Measurements from ENCODE around the gene FGF6.

The FGF6 gene

DNA sequence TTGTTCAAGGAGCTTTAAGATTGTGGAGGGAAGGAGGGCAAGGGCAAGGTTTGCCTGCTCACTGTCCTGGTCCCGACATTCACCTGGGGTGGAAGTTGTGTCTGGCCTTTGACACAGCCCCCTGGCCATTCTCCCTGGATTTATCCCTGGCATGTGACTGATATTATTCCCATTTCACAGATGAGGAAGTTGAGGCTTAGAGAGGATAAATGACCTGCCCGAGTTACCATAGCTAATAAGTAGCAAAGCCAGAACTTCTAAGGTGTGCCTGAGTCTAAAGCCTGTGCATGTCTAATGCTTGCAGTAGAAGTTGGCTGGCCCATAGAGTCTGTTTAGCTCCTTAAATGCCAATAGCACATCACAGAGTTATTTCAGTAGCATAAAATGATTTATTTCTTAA lies 720 bp upstream of the FGF6 start:
- no peak for DNase-seq

DNA sequence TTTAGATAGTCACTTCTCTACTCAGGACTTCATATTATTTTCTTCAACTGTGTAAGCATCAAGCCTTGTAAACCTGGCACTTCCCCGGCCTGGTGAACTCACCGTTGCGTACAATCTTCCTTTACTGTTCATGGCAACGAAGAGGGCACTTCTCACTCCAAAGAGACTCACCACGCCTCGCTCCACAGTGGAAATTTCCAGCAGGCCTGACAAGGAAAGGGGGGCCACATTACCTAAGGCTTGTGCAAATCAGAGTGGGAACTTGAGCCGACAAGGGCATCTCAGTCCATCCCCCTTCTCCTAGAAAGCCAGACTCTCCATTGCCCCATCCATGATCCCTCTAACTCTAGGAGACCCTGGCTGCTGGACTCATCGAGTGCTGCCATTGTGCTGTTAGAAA lies 1.6 kb downstream of the FGF6 start:
- no peak for DNase-seq

DNA sequence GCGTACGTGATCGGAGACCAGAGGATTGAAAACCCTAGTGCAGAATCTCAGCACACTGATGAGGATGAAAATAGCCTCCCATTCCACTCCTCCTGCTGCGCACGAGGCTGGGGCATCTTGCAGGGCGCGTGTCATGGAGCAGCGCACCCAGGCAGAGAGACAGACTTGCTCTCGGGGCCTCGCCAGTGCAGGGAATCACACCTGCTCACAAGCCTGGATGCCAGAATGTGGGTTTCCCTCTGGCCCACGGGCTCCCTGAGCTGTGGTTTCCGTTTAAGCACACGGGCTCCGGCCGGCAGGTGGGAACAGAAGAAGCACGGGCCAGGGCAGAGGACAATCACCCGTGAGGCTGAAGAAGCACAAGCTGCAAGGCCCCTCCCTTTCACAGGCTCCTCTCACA lies 2.0 kb downstream of the FGF6 start:
- no peak for DNase-seq

DNA sequence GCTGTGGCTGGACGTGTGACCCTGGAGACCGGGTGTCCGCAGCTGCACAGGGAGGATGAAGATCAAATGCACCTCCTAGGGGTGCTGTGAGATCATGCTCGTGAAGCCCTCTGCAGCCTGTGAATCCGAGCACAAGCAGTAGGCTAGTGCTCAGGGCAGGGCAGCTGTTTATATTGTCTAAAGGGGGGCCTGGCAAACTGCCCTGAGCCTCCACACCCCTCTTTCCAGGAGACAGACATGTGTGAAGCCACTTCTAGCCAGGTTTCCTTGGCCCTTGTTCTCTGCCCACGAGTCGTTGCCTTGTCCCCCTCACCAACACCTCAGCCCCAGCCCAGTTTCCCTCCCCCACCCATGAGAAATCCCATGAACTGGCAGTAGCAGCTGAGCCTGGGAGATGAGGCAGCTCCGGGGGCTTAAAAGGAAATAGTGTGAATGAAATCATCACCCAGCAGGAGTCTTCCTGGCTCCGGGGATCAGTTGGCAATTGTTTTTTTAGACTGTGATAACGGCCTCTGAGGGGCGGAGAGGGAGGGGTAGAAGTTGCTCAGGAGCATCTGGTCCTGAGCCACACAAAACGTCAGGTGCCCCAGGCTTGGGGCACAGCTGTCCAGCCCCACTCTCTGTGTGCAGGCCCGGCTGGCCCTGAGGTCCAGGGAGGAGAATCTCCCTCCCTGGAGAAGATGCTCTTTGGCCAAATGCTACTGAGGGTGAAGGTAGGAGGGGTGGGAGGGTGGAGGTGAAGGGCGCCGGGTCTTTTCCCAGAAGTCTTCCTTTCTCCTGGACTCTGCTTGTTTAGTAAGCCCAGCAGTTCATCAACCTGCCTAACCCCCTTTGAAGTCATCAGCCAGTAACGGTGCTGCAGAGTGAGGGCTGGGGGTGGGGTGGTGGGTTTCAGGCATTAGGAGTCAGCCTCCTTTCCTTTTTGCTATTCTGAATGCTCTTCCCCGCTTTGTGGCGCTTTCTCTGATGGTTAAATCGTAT lies 4.0 kb downstream of the FGF6 start:
- DNase-seq = no peak

DNA sequence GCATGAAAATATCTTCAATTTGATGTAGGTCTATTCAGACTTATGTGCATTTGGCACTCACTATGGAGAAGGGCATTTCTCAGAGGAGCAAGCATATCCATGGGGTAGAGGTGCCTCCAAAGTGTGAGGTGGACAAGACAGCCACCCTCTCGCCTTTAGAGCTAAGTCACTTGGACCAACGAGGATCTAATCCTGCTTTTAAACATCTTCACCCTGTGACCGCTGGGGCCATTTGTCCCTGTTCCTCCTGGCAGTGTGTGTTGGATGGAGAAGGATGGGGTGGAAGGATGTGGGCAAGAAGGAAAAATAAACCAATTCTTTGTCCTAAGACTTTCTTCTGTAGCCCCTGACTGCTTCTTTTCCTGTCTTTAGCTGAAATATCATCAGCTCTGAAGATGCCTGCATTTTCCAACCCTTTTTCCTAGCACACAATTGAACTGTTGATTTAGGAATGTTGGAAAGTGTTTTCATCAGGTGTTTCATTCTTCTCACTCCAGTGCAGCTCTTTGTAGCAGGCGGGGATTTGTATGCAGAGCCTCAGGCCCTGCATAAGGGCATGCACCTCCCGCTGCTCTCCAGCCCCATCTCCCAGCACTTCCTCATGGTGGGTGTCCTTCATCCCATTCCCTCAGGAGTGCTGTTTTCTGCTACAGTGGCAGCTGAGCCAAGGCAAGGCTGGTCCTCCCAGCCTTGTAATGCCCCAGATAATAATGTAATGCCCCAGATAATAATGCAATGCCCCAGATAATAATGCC lies 5.3 kb downstream of the FGF6 start:
- DNase-seq = no peak

DNA sequence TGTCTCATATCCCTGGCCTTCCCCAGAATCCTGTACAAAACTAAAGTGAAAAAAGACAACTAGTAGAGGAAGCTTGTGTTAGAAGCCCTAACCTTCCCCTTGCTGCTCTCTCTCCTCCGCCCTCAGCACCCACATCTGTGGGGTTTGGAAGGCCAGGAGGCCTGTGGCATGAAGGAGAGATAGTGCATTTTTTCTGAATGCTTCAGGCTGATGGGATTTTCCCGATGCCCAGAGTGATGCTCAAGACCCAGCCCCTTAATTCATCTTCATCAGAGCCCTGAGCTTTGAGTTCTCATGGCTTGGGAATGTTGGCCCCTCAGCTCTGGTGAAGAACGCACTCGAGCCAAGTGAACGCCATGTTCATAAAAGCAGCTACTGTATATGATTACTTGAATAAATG lies 5.9 kb downstream of the FGF6 start:
- DNase-seq = no peak

DNA sequence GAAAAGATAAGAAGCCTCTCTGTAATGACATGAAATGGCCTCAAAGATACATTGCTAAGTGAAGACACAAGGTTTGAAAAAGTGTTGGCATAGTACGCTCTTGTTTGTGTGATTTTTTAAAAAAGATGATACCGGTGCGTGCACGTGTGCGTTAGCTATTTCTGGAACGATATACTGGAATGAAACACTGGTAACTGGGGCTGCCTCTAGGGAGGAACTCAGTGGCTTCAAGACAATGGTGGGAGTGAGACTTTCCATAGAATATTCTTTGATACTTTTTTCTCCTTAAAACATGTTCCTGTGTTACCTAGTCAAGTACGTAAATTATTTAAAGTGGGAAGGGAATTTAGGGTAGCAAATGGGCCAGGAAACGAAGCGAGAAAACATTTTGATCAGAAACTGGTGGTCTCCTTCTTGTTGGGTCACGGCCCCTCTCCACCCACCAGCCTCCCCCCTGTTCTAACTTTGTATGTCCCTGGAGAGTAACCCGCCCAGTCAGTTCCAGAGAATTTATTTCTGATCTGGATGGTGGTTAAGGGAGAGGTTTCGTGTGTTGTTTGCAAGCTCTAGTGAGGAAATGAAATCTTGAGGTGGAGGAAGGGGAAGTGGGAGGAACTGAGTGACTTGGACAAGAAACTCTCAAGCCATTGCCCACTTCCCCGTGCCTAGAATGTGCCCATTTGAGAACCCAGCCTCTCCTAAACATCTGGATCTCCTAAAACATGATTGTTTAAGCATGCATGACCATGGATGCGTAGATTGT lies 6.6 kb downstream of the FGF6 start:
- no peak for DNase-seq

DNA sequence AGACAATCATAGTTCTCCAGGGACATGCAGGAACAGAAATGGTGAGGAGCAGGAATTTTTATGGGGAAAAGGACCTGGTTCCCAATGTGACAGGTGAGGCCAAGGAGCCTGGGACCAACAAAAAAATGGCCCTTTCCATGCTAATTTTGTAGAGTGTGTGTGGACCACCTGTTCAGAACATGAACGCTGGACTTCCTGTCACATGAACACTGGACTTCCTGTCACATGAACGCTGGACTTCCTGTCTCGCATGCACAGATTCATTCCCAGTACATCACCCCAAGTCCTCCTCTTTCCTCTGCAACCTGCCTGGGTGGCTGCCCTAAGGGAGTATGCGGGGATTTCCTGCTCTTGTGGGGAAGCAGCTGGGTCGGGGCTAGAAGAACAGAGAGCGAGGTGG lies 10.1 kb downstream of the FGF6 start:
- DNase-seq = no peak

DNA sequence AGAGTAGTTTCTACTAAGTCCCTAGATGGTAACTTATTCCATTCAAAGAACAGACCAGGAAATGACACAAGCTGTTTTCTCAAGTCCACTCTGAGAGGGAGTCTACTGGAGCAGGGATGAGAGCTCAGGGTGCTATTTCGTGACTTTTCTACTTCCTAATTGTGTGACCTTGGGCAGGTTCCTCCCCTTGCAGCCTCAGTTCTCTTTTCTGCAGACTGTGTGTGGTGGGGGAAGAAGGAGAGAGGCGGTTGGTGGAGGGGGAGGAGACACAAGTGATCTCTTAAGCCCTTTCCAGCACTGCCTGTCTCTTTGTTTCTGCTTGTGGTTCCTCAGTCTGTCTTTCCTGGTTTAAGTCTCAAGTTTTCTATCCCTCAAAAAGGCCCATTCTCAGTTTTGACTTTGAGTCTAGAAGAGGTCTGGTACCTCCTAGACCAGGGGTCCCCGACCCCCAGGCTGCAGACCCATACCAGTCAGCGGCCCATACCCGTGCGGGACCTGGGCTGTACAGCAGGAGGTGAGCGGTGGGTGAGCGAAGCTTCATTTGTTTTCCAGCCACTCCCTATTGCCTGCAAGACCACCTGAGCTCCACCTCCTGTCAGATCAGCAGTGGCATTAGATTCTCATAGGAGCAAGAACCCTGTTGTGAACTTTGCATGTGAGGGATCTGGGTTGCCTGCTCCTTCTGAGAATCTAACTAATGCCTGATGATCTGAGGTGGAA lies 10.7 kb downstream of the FGF6 start:
- DNase-seq = no peak

DNA sequence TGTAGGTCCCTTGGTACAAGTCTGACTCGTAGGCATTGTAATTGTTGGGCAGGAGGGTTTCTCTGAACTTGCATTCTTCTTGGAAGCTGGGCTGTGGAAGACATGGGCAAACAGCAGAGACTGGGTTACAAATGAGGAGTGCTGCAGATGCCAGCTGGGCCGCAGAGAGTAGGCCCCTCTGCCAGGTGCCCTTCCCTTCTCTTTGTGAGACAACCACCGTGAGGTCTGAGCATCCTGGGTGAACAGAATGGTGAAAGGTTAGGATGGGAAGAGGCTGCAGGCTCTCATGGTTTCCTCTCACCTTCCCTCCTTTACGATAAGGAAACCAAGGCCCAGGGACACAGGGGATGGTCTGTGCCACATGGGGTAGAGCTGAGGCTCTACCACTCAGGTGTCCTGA lies 11.3 kb downstream of the FGF6 start:
- DNase-seq = no peak

DNA sequence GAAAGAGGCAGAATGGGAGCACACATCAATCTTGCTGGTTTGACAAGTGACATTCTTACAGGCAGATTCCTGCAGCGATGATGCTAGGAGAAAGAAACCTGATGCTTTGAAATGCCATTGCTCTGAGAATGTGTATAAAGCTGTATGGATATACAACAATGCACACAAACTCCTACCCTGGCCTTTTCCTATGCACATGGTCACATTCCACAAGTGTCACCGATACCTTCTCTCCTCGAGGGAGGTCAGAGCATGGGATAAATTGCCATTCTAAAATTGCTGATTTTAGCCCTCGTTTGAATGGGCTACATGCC lies 11.9 kb downstream of the FGF6 start:
- DNase-seq = no peak

DNA sequence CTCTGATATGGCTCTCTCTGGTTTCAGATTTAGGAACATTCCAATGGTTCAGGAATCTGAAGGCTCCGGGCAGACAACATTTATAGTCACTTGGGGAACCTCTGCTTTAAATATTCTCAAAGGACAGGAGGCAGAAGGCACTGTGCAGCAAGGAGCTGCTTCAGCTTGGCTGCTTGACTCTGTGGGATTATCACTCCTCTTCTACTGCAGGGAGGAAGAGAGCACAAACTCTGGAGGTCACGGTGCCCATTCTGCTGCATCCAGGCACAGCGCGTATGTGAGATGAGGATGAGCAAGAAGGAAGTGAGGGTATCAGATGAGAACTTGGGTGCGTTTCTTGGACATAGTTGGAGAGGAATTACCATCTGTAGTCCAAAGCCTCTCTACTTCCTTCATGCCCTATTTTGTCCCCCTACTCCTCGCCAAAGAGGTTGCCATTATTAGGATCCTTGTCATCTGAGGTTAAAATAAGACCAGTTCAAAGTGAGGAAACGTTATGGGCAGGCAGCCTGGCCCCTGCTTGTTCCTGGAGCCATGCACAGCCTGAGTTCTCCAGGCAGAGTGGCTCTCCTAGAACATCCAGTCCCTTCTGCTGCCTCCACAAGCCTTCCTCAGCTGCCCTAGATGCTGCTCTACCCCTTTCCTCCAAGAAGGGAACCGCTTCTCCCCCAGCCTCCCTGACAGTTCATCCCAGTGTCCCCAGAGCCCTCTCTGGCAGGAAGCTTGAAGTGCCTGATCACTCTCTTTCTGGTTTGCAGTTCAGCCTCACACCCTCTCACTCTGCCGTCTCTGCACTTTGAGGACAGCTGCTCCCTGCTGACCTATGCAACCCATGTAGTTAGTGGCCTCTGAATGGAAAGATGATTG lies 12.5 kb downstream of the FGF6 start:
- DNase-seq = no peak

DNA sequence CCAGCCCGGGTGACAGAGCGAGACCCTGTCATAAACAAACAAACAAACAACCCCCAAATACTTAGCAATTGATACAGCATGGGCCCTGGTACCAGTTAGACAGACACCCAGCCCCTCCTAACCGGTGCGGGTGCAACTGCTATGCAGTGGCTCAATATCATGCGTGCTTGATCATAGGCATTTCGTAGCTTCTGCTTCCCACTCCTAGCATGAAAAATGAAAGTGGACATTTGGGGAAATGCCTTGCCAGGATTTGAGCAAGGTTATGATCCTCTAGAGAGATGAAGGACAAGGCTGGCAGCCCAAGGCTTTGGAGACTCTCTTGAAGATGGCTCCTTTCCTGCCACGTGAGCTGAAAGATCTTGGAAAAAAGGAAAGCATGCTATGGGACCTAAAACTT lies 13.7 kb downstream of the FGF6 start:
- no peak for DNase-seq

DNA sequence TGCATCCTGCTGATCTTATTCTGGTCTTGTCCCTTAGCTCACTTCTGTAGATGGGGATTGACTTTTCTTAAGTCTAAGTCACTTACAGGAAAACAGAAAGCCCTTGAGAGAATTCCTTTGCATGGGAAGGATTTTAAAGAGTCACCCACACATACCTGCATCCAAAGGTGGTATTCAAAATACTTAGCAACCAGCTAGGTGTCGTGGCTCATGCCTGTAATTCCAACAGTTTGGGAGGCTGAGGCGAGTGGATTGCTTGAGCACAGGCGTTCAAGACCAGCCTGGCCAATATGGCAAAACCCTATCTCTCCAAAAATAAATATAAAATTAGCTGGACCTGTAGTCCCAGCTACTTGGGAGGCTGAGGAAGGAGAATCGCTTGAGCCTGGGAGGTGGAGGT lies 14.2 kb downstream of the FGF6 start:
- DNase-seq = no peak

DNA sequence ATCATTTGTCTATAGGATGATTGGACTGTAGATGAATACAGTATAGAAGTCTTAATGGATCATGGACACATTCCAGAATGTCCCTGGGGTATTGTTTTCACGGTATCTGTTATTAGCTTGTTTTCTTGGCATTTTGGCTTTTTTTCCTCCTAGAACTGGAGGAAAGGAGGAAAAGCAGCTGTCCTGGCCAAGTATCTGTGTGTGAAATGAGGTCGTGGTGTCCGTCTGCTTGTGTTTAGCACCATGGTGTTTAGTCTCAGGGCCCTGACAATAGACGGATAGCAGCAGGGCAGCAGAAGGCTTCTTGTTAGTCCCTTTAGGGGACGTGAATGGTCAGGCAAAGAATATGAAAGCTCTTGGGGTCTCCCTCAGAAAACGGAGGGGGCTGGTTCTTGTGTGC lies 21.2 kb downstream of the FGF6 start:
- no peak for DNase-seq

DNA sequence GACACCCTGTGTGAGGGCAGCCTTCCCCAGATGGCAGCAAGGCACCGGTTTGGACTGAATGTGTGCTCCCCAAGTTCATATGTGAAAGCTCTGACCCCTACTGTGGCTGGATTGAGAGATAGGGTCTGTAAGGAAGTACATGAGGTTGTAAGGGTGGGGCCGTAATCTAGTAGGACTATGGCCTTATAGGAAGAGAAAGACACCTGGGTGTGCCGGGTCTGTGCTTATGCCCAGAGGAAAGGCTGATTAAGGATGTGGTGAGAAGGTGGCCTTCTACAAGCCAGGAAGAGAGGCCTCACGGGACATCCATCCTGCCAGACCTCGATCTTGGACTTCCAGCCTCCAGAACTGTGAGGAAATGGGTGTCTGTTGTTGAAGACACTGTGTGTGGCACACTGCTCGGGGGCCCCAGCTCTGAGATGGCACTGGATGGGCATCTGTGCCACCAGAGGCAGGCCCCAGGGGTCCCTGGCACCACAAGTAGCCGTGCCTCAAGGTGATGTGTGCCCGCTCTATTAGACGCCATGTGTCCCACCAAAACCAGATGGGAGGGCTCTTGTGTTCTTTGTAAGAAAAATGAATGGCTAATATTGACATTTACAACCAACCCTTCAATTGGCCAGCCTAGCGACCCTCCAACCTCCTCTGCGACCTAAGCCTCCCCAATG lies 22.0 kb downstream of the FGF6 start:
- DNase-seq = no peak

DNA sequence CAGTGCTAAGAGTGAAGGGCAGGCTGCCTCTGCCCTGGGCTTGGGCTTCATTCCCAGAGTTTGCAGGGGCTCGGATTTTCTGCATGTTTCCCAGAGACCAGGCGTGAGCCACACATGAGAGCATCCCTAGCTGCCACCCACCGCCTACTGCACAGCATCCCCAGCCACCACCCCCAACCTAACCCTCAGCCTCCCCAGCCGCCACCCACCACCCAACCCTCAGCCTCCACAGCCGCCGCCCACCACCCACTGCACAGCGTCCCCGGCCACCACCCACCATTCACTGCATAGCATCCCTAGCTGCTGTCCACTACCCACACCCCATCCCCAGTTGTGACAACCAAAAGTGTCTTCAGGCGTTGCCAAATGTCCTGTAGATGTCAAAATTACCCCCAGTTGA lies 22.6 kb downstream of the FGF6 start:
- DNase-seq = no peak

DNA sequence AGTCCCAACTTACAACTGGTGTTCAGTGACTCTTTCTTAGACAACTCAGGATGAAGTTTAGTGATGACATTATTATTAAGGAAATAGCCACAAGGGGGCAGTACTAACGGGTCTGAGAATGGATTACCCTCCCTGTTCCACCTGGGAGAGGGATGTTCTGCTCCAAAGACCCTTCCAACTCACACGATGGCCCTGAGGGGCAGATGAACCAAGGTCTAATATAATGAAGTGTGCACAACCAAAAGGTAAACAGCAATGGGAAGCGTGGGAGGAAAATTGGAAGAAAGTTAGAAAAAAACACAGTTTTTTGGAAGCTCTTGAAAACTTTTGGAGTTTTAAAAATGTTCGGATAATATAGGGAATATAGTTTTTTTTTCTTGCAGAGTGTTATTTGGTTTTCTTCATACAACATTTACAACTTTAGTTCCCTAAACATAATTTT lies 24.0 kb downstream of the FGF6 start:
- DNase-seq = no peak

DNA sequence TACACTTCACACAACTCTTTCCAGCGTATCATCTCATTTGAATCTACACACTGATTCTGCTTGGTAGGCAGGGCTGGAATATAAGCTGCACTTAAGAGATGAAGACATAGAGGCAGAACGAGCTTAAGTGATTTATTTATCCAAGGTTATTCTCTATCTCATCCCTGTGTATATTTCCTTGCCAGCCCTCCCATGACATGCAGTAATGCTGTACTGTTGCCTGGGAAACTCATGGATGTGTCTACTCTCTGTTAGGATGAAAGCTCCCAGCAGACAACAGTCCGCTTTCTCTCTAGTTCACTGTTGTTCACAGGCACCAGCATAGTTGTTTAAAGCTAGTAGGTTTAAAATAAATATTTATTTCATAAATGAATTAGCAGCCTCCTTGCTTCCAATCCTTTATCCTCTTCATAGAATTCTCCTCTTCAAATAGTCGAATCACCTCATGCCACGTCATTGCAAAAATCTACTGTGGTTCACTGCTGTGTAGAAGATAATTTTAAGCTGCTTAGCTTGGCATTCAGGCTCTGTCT lies 25.4 kb downstream of the FGF6 start:
- no peak for DNase-seq

DNA sequence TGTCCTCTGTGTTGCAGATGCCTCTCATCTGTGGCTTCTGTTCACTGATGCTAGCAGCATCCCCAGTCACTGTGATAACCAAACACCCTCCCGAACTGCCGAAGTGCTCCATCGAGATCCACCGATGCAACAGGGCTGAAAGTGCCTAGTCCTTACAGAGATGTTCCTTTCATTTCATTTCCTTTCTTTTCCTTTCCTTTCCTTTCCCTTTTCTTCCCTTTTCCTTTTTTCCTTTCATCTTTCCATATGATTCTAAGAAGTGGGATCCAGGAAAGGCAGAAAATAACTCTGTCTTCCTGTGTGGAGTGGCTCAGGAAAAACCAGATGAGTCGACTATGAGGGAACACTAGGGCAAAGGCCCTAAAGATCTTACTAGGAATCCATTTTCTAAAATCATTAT lies 26.7 kb downstream of the FGF6 start:
- DNase-seq = no peak

DNA sequence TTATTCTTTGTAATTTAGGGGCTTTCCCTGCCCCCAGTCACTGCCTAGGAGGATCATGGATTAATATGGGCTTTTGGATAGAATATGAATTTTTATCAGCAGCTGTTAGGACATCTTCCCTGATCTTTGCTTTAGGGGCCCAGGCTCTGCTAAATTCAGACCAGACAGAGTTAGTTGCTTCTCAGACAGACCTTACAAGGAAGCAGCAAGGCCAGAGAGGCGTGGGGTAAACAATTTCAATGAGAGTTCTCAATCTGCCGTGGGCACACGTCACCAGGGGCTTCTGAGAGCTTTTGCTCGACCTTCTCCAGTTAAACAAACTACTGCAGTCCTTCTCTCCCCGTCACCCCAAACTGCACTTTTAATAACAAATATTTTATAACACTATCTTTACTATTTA lies 27.7 kb downstream of the FGF6 start:
- DNase-seq = no peak

All from activated effector memory CD4-positive, alpha-beta T cell treated with Interleukin-2 at 50 U/mL for 16 hours (primary cell).